MV-4-11 (cell line): ENCODE measurements around the gene CBX2.
A peak's percentile ranks its signal among the peaks of the same experiment; 100 is the strongest.

Source experiments
- DNase-seq: peaks from one replicate; lab custom pipeline; 2025; lab: John Stamatoyannopoulos, UW

The CBX2 gene

GRCh38 chr17:79788455-79788854 is 10.5 kb downstream of the CBX2 start:
- DNase-seq = no peak

- DNase-seq = no peak
These were observed 11.3 kb downstream of the CBX2 start for GRCh38 chr17:79788989-79789942.

GRCh38 chr17:79789943-79790804 is 12.2 kb downstream of the CBX2 start:
- no peak for DNase-seq

GRCh38 chr17:79790805-79791734 is 13.1 kb downstream of the CBX2 start:
- no peak for DNase-seq

GRCh38 chr17:79791735-79792161 is 13.8 kb downstream of the CBX2 start:
- no peak for DNase-seq

- DNase-seq = no peak
These were observed 14.5 kb downstream of the CBX2 start for GRCh38 chr17:79792341-79792871.

- no peak for DNase-seq
These were observed 15.3 kb downstream of the CBX2 start for GRCh38 chr17:79792984-79793923.

GRCh38 chr17:79793924-79794304 is 16.0 kb downstream of the CBX2 start:
- DNase-seq = no peak

- no peak for DNase-seq
These were observed 16.9 kb downstream of the CBX2 start for GRCh38 chr17:79794659-79795511.

GRCh38 chr17:79795795-79796443 is 18.0 kb downstream of the CBX2 start:
- peak; percentile 74 for DNase-seq

- no peak for DNase-seq
These were observed 18.5 kb downstream of the CBX2 start for GRCh38 chr17:79796444-79796762.

GRCh38 chr17:79796763-79797491 is 19.0 kb downstream of the CBX2 start, which contains the start of gene CBX8:
TSS of gene CBX8 (minus strand) at chr17:79797077. CDS start at chr17:79796998, 79 bp downstream.
- DNase-seq = peak; percentile 98

- no peak for DNase-seq
These were observed 19.7 kb downstream of the CBX2 start for GRCh38 chr17:79797492-79798298.

GRCh38 chr17:79798299-79799173 is 20.6 kb downstream of the CBX2 start:
- DNase-seq = no peak

- no peak for DNase-seq
These were observed 21.2 kb downstream of the CBX2 start for GRCh38 chr17:79799174-79799537.
